ENCODE results near the gene SNTB2. TPM values are rescaled to one million over a fixed set of nuclear protein-coding genes. Genes with fewer than 3 reads are reported as not detected.
A peak's percentile ranks its signal among the peaks of the same experiment; 100 is the strongest.

Gene SNTB2
- total and polyA plus RNA-seq, 2 donors (not counting 1 experiment from before 2014, with no cell fraction given), result 51.8 to 63.3 TPM

DNA sequence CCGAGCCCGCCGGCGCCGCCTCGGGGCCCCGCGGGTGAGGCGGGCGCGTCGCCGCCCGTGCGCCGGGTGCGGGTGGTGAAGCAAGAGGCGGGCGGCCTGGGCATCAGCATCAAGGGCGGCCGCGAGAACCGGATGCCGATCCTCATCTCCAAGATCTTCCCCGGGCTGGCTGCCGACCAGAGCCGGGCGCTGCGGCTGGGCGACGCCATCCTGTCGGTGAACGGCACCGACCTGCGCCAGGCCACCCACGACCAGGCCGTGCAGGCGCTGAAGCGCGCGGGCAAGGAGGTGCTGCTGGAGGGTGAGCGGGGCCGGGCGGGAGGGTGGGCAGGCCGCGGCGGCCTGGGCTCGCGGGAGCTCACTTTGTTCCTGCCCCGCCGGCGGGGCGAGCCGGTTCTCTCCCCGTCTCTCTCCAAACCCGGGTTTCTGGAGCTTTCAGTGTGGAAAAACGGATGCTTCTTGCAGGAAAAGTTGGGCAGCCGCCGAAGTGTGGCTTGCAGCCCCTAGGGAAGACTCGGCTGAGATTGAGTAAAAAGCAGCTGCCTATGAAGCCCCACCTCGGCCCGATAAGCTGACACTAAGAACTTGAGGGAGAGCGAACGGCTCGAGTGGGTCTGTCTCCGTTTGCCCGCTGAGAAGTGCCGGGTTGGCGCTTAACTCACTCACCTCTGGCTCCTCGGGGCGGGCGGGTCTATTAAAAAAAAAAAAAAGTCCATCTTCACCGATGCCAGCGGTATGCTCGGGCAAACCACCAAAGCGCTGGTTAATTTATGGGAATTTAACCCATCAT is 677 bp downstream of the SNTB2 start:
- H3K79me2 ChIP-seq (ENCODE audit: control insufficient read depth, insufficient read depth, low read length), result peaks cover 50% of the 10 kb centered on the region
- no peaks in the 10 kb centered on the region for H3K9me3 ChIP-seq (ENCODE audit: control insufficient read depth, insufficient read depth, low read depth, low read length)
- H3K9ac ChIP-seq (ENCODE audit: insufficient read depth, low read length), result peak overlapping the region; percentile 78
- H3K36me3 ChIP-seq (ENCODE audit: control insufficient read depth, insufficient read depth, low read length), result no peaks in the 10 kb centered on the region
- H3K27me3 ChIP-seq (ENCODE audit: control insufficient read depth, insufficient read depth, low read length), result no peaks in the 10 kb centered on the region
- peak in 1 of 2 donors; percentile 46 for DNase-seq (ENCODE audit: low read depth in 2 of 2)
- H3K4me1 ChIP-seq (ENCODE audit: control insufficient read depth, extremely low read depth, insufficient read depth, low read length), result peaks cover 18% of the 10 kb centered on the region
- H3K4me3 ChIP-seq (replicated peaks in 1 of 4; ENCODE audit: control extremely low read depth in 1 of 4, insufficient read depth in 1 of 4, low read depth in 3 of 4, low read length in 4 of 4), result peak overlapping the region; percentile 76 to 91 (median 80)
- TF ChIP-seq EZH2 (IDR thresholded peaks at IDR 0.05; ENCODE audit: low read length, missing control alignments) (no peak), CTCF (conservative IDR thresholded peaks at IDR 0.05 in 1 of 2, IDR thresholded peaks at IDR 0.05 in 1 of 2; ENCODE audit: low read depth in 1 of 2, low read length in 2 of 2) (no peak)
- peak overlapping the region; percentile 64 for H3K27ac ChIP-seq (ENCODE audit: insufficient read depth, low read length)
- H3K4me2 ChIP-seq (ENCODE audit: extremely low read depth, insufficient read depth, low read length), result peak overlapping the region; percentile 84
- H4K20me1 ChIP-seq (ENCODE audit: control insufficient read depth, extremely low read depth, insufficient read depth, low read length), result no peaks in the 10 kb centered on the region
- H2AFZ ChIP-seq (ENCODE audit: low read length), result no peak overlapping the region

DNA sequence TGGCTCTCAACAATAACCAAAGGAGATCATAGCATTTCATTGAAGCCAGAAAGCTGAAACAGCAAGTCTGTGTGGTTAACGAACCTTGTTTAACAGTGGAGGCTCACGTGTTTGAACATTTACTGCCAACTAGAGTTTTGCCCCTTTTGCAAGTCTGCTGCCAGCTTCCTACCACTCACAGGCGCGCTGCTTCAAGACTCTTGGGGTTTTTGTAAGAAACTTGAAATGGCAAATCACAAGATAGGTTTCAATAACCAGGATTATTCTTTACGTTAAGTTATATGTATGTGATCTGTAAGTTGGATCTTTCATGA is 1.2 kb downstream of the SNTB2 start:
- no peak overlapping the region for H2AFZ ChIP-seq (ENCODE audit: low read length)

DNA sequence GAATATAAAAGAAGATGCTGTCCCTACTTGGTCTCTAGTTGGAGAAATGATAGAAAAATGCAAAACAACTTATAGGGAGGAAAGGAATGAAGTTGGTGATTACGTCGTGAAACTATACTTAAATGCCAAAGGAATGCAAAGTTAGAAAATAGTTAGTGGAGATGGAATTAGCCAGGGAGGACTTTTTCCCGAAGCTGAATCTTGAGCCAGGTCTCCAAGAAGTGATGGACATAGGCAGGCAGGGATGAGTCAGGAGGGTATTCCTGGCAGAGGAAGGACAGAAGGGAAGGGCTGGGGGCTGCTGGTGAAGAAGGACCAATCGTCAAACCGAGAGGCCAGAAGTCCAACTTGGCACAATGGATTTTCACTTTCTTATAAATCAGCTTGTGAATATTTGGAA is 1.8 kb downstream of the SNTB2 start:
- Histone ChIP-seq H4K20me1 (ENCODE audit: control insufficient read depth, extremely low read depth, insufficient read depth, low read length) (no peaks in the 10 kb centered on the region), H3K9me3 (ENCODE audit: control insufficient read depth, insufficient read depth, low read depth, low read length) (no peaks in the 10 kb centered on the region), H3K27ac (ENCODE audit: insufficient read depth, low read length) (peak overlapping the region; percentile 64), H3K36me3 (ENCODE audit: control insufficient read depth, insufficient read depth, low read length) (no peaks in the 10 kb centered on the region), H3K4me2 (ENCODE audit: extremely low read depth, insufficient read depth, low read length) (peak overlapping the region; percentile 84), H3K79me2 (ENCODE audit: control insufficient read depth, insufficient read depth, low read length) (peaks cover 58% of the 10 kb centered on the region), H3K4me3 (replicated peaks in 1 of 4; ENCODE audit: control extremely low read depth in 1 of 4, insufficient read depth in 1 of 4, low read depth in 3 of 4, low read length in 4 of 4) (peak overlapping the region; percentile 76 to 91 (median 80)), H3K27me3 (ENCODE audit: control insufficient read depth, insufficient read depth, low read length) (no peaks in the 10 kb centered on the region), H2AFZ (ENCODE audit: low read length) (no peak overlapping the region), H3K4me1 (ENCODE audit: control insufficient read depth, extremely low read depth, insufficient read depth, low read length) (peaks cover 17% of the 10 kb centered on the region), H3K9ac (ENCODE audit: insufficient read depth, low read length) (peak overlapping the region; percentile 9)
- no peak for TF ChIP-seq CTCF (conservative IDR thresholded peaks at IDR 0.05 in 1 of 2, IDR thresholded peaks at IDR 0.05 in 1 of 2; ENCODE audit: low read depth in 1 of 2, low read length in 2 of 2)
- TF ChIP-seq EZH2 (IDR thresholded peaks at IDR 0.05; ENCODE audit: low read length, missing control alignments), result no peak
- DNase-seq (ENCODE audit: low read depth in 2 of 2), result peak in 1 of 2 donors; percentile 75

More for the DNA sequence above, 1.2 kb downstream of the SNTB2 start:
- Histone ChIP-seq H3K27me3 (ENCODE audit: control insufficient read depth, insufficient read depth, low read length) (no peaks in the 10 kb centered on the region), H3K9me3 (ENCODE audit: control insufficient read depth, insufficient read depth, low read depth, low read length) (no peaks in the 10 kb centered on the region), H3K9ac (ENCODE audit: insufficient read depth, low read length) (peak overlapping the region; percentile 78), H3K79me2 (ENCODE audit: control insufficient read depth, insufficient read depth, low read length) (peaks cover 55% of the 10 kb centered on the region), H3K36me3 (ENCODE audit: control insufficient read depth, insufficient read depth, low read length) (no peaks in the 10 kb centered on the region), H3K4me1 (ENCODE audit: control insufficient read depth, extremely low read depth, insufficient read depth, low read length) (peaks cover 18% of the 10 kb centered on the region), H4K20me1 (ENCODE audit: control insufficient read depth, extremely low read depth, insufficient read depth, low read length) (no peaks in the 10 kb centered on the region), H3K4me3 (replicated peaks in 1 of 4; ENCODE audit: control extremely low read depth in 1 of 4, insufficient read depth in 1 of 4, low read depth in 3 of 4, low read length in 4 of 4) (peak overlapping the region; percentile 76 to 91 (median 80)), H3K4me2 (ENCODE audit: extremely low read depth, insufficient read depth, low read length) (peak overlapping the region; percentile 84), H3K27ac (ENCODE audit: insufficient read depth, low read length) (peak overlapping the region; percentile 64)
- DNase-seq (ENCODE audit: low read depth in 2 of 2), result peak in 1 of 2 donors; percentile 54
- TF ChIP-seq CTCF (conservative IDR thresholded peaks at IDR 0.05 in 1 of 2, IDR thresholded peaks at IDR 0.05 in 1 of 2; ENCODE audit: low read depth in 1 of 2, low read length in 2 of 2), result no peak
- no peak for TF ChIP-seq EZH2 (IDR thresholded peaks at IDR 0.05; ENCODE audit: low read length, missing control alignments)
